ENCODE data around the gene ARMH1. TPM values are rescaled to one million over a fixed set of nuclear protein-coding genes. Genes with fewer than 3 reads are reported as not detected.
"Not testable (repeated sequence)": the region's sequence is repeated elsewhere in the genome, so short reads cannot be mapped to it uniquely, and the experiment has no call there.

The ARMH1 gene
- total RNA-seq, 1 donor from 2014 or later = 1.1 TPM

DNA sequence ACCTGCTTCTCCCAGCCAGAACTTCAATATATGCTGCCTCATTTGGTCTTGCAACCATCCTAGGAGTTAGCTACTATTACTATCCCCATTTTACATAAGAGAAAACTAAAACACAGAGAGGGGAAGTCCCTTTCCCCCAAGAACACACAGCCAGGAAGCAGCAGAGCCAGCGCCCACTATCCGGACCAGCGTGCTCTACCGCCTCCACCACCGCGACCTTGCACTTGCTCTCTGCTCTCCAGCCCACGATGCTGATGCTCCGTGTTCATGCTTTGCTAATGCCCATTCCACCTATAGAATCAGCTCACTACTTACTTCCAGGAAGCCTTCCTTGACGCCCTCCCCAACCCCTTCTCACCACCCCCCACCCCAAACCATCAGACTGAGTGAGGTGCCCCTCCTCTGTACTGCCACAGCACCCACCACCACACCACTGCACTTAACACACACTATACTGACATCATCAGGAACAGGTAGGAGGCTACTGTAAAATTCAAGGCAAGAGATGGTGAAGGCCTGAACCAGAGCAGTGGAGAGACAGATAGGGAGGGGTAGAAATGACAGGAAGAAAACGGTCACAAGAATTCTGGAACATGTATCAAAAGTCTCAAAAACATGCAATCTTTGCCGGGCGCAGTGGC lies 9.7 kb upstream of the ARMH1 start:
- no peaks in the 10 kb centered on the region for H3K27me3 ChIP-seq (ENCODE audit: low read depth)
- no peaks in the 10 kb centered on the region for H3K9me3 ChIP-seq (replicated peaks)
- TF ChIP-seq CTCF (IDR thresholded peaks at IDR 0.05; ENCODE audit: borderline replicate concordance) = no peak
- DNase-seq = no peak
- no peak overlapping the region for H3K4me3 ChIP-seq
- H3K36me3 ChIP-seq = no peaks in the 10 kb centered on the region
- no peak overlapping the region for H3K27ac ChIP-seq (replicated peaks)
- H3K4me1 ChIP-seq = peaks cover 10% of the 10 kb centered on the region
- intact Hi-C loops (cut with micrococcal nuclease) = no loop called here

- H3K36me3 ChIP-seq; DNase-seq; intact Hi-C loops (cut with micrococcal nuclease); H3K27me3 ChIP-seq (ENCODE audit: low read depth); H3K4me3 ChIP-seq; H3K27ac ChIP-seq (replicated peaks); H3K9me3 ChIP-seq (replicated peaks); H3K4me1 ChIP-seq: not testable (repeated sequence)
These were observed 7.8 kb upstream of the ARMH1 start for GRCh38 chr1:44666719-44667118.

DNA sequence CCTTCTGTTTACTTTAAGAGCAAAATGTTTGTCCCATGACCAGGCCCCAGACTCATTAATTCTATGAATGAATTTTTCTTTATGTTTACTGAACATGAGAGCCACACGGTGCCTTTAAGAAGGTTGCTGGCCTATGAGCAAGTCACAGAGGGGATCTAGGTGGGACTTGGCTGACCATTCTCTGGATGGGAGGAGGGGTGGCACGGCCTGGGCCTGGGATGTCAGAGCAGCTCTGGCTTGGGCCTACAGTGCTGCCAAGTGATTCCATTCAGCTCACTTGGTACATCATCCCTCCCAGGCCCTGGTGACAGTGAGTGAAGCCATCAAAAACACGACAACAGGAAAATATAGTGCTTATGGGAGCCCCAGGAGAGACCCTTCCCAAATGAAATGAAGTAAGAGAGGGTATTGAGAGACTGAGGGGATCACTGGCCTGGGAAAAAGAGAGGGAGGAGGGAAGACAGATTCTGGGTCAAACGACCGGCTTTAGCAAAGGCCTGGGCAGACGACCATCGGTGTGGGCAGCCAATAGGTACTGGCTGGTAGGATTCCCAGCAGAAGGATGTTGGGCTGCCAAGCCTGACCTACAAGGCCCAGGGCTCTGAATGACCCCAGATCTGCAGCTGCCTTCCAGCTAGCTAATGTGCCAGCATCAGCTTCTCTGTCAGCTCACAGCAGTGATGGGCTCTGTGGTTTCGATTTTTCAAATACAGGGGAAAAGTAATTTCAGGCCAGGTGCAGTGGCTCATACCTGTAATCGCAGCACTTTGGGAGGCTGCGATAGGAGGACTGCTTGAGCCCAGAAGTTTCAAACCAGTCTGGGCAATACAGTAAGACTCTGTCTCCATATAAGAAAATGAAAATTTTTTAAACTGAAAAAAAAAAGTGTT lies 3.5 kb upstream of the ARMH1 start:
- Histone ChIP-seq H3K27ac (replicated peaks) (no peak overlapping the region), H3K4me3 (no peak overlapping the region), H3K36me3 (no peaks in the 10 kb centered on the region), H3K9me3 (replicated peaks) (no peaks in the 10 kb centered on the region), H3K27me3 (ENCODE audit: low read depth) (no peaks in the 10 kb centered on the region), H3K4me1 (peaks cover 37% of the 10 kb centered on the region)
- DNase-seq = no peak
- TF ChIP-seq CTCF (IDR thresholded peaks at IDR 0.05; ENCODE audit: borderline replicate concordance) = no peak
- intact Hi-C loops (cut with micrococcal nuclease) = no loop called here

GRCh38 chr1:44672254-44672955 lies 2.1 kb upstream of the ARMH1 start:
- Histone ChIP-seq H3K27ac (replicated peaks) (peak overlapping the region; percentile 97), H3K4me3 (no peak overlapping the region), H3K27me3 (ENCODE audit: low read depth) (no peaks in the 10 kb centered on the region), H3K9me3 (replicated peaks) (no peaks in the 10 kb centered on the region), H3K4me1 (peaks cover 47% of the 10 kb centered on the region), H3K36me3 (no peaks in the 10 kb centered on the region)
- no peak for TF ChIP-seq CTCF (IDR thresholded peaks at IDR 0.05; ENCODE audit: borderline replicate concordance)
- no peak for DNase-seq
- intact Hi-C loops (cut with micrococcal nuclease) = no loop called here

DNA sequence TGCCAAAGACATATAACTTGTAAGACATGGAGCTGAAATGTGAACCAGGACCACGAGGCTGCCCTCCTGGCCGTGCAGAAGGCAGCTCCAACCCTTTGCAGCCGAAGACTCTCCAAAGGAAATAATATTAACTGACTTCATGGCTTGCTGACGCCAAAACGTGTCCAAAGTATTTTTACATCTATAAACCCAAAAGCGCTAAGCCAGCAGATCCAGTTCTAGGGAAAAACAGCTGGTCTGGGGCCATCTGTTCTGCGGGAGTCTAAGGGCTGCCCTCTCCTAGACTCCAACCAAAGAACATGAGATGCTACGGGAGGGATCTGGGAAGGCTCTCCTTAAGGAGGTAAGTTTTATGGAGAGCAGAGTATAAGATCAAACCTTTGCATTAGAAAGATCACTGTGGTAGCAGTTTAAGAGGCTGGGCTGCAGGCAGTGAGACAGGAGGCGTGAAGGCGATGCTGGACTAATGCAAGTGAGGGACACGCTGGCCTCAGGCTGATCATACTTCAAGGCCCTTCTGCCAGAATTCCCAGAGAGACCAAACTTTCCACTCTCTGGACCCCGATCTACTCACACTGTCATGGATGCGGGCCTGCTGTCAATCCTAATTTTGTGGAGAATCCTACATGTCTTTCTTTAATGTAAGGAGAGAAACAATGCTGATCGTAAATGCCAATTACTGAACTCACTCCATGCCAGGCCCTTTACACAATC lies 1.4 kb upstream of the ARMH1 start:
- H3K9me3 ChIP-seq (replicated peaks) = no peaks in the 10 kb centered on the region
- TF ChIP-seq CTCF (IDR thresholded peaks at IDR 0.05; ENCODE audit: borderline replicate concordance) = no peak
- H3K4me3 ChIP-seq = peak overlapping the region; percentile 74
- H3K4me1 ChIP-seq = peaks cover 51% of the 10 kb centered on the region
- peak overlapping the region; percentile 97 for H3K27ac ChIP-seq (replicated peaks)
- intact Hi-C loops (cut with micrococcal nuclease) = no loop called here
- no peaks in the 10 kb centered on the region for H3K36me3 ChIP-seq
- no peaks in the 10 kb centered on the region for H3K27me3 ChIP-seq (ENCODE audit: low read depth)
- no peak for DNase-seq
